ENCODE data around the gene NR3C2. TPM values are rescaled to one million over a fixed set of nuclear protein-coding genes. Genes with fewer than 3 reads are reported as not detected.
A peak's percentile ranks its signal among the peaks of the same experiment; 100 is the strongest.

NR3C2 gene
- total and polyA plus RNA-seq, 4 donors, result 2.0 to 11.5 (median 3.2) TPM

DNA sequence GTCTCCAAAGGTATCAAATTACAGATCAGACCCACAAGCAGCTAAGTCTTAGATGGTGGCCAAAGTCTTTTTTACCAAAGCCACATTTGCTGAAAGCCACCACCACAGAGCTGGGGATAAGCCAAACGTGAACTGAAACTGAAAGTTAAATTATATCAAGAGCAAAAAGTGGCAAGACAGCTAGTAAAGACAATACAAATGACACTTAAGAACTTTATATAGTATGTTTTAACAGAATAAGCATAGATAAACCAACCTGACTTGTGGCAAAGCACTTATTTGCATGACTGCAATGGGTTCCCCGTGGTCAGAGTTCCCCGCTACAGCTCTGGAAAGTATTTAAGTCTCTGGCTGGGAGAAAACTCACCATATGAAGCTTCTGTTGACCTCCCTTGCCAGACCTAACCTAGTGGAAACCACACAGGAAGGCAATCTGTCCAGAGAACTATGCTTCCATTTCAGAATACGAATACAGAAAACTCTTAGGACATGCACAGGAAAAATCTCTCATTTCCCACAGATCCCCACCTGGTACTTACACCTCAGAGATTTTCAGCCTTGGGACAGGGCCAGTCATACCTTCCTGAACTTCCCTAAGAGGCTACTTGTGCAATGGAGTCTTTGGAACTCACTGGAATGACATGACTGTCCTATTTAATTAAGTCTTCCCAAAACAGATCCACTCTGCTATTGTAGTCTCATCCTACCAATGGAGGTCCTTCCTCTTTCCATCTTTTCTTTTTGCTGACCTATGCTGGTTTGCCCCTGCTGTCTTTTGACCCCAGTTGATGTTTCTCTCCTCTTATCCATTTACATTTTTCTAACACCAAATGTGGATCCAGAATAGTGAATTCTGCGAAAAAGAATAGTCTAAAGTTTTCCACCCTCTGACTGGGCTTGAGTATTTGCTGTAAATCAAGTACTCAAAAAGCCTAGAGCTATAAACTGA is 225.1 kb downstream of the NR3C2 start:
- TF ChIP-seq, protein P1, sequence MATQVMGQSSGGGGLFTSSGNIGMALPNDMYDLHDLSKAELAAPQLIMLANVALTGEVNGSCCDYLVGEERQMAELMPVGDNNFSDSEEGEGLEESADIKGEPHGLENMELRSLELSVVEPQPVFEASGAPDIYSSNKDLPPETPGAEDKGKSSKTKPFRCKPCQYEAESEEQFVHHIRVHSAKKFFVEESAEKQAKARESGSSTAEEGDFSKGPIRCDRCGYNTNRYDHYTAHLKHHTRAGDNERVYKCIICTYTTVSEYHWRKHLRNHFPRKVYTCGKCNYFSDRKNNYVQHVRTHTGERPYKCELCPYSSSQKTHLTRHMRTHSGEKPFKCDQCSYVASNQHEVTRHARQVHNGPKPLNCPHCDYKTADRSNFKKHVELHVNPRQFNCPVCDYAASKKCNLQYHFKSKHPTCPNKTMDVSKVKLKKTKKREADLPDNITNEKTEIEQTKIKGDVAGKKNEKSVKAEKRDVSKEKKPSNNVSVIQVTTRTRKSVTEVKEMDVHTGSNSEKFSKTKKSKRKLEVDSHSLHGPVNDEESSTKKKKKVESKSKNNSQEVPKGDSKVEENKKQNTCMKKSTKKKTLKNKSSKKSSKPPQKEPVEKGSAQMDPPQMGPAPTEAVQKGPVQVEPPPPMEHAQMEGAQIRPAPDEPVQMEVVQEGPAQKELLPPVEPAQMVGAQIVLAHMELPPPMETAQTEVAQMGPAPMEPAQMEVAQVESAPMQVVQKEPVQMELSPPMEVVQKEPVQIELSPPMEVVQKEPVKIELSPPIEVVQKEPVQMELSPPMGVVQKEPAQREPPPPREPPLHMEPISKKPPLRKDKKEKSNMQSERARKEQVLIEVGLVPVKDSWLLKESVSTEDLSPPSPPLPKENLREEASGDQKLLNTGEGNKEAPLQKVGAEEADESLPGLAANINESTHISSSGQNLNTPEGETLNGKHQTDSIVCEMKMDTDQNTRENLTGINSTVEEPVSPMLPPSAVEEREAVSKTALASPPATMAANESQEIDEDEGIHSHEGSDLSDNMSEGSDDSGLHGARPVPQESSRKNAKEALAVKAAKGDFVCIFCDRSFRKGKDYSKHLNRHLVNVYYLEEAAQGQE (IDR thresholded peaks at IDR 0.05), result peak; percentile 1
- no peak for TF ChIP-seq EGR1 (IDR thresholded peaks at IDR 0.05; ENCODE audit: low read depth in 2 of 2)
- no peak for TF ChIP-seq FOXA2 (IDR thresholded peaks at IDR 0.05)
- TF ChIP-seq NR2F2 (IDR thresholded peaks at IDR 0.05), result no peak
- TF ChIP-seq YY1 (IDR thresholded peaks at IDR 0.05), result peak; percentile 39
- TF ChIP-seq HNF4G (IDR thresholded peaks at IDR 0.05), result no peak
- TF ChIP-seq, protein P2, sequence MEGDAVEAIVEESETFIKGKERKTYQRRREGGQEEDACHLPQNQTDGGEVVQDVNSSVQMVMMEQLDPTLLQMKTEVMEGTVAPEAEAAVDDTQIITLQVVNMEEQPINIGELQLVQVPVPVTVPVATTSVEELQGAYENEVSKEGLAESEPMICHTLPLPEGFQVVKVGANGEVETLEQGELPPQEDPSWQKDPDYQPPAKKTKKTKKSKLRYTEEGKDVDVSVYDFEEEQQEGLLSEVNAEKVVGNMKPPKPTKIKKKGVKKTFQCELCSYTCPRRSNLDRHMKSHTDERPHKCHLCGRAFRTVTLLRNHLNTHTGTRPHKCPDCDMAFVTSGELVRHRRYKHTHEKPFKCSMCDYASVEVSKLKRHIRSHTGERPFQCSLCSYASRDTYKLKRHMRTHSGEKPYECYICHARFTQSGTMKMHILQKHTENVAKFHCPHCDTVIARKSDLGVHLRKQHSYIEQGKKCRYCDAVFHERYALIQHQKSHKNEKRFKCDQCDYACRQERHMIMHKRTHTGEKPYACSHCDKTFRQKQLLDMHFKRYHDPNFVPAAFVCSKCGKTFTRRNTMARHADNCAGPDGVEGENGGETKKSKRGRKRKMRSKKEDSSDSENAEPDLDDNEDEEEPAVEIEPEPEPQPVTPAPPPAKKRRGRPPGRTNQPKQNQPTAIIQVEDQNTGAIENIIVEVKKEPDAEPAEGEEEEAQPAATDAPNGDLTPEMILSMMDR (IDR thresholded peaks at IDR 0.05; ENCODE audit: low read depth, low read length, missing input control), result no peak
- TF ChIP-seq RXRA (IDR thresholded peaks at IDR 0.05), result no peak
- TF ChIP-seq, protein P3, sequence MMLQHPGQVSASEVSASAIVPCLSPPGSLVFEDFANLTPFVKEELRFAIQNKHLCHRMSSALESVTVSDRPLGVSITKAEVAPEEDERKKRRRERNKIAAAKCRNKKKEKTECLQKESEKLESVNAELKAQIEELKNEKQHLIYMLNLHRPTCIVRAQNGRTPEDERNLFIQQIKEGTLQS (IDR thresholded peaks at IDR 0.05), result no peak
- TF ChIP-seq, protein P4, sequence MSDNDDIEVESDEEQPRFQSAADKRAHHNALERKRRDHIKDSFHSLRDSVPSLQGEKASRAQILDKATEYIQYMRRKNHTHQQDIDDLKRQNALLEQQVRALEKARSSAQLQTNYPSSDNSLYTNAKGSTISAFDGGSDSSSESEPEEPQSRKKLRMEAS (IDR thresholded peaks at IDR 0.05), result no peak
- TF ChIP-seq, protein P5, sequence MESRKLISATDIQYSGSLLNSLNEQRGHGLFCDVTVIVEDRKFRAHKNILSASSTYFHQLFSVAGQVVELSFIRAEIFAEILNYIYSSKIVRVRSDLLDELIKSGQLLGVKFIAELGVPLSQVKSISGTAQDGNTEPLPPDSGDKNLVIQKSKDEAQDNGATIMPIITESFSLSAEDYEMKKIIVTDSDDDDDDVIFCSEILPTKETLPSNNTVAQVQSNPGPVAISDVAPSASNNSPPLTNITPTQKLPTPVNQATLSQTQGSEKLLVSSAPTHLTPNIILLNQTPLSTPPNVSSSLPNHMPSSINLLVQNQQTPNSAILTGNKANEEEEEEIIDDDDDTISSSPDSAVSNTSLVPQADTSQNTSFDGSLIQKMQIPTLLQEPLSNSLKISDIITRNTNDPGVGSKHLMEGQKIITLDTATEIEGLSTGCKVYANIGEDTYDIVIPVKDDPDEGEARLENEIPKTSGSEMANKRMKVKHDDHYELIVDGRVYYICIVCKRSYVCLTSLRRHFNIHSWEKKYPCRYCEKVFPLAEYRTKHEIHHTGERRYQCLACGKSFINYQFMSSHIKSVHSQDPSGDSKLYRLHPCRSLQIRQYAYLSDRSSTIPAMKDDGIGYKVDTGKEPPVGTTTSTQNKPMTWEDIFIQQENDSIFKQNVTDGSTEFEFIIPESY (IDR thresholded peaks at IDR 0.05), result no peak
- TF ChIP-seq GABPA (IDR thresholded peaks at IDR 0.05 in 1 of 2, conservative IDR thresholded peaks at IDR 0.05 in 1 of 2), result no peak
- TF ChIP-seq FOXA1 (IDR thresholded peaks at IDR 0.05), result no peak
- no peak for TF ChIP-seq JUND (IDR thresholded peaks at IDR 0.05)
- no peak for TF ChIP-seq TAF1 (conservative IDR thresholded peaks at IDR 0.05)
- TF ChIP-seq SP1 (IDR thresholded peaks at IDR 0.05), result no peak
- TF ChIP-seq RAD21 (IDR thresholded peaks at IDR 0.05), result peak in 1 of 2 donors; percentile 38
- peak; percentile 41 to 54 for TF ChIP-seq HNF4A (conservative IDR thresholded peaks at IDR 0.05)
- Histone ChIP-seq H3K36me3 (ENCODE audit: control insufficient read depth in 4 of 4, insufficient read depth in 3 of 4, low read depth in 1 of 4, low read length in 3 of 4) (no peaks in the 10 kb centered on the region), H3K4me1 (ENCODE audit: control insufficient read depth in 4 of 4, insufficient read depth in 4 of 4, low read length in 3 of 4) (peaks cover 0 to 17% (median 4%) of the 10 kb centered on the region in 4 donors), H3K27ac (ENCODE audit: low read depth in 1 of 2, low read length in 2 of 2) (peak overlapping the region; percentile 80 to 81), H3K9ac (ENCODE audit: low read depth in 1 of 2, low read length in 2 of 2) (peak overlapping the region; percentile 13 to 85), H3K4me3 (ENCODE audit: low read depth in 1 of 3, low read length in 3 of 3) (peak overlapping the region; percentile 52 to 67 (median 56)), H3K27me3 (ENCODE audit: control insufficient read depth in 4 of 4, insufficient read depth in 4 of 4, low read length in 3 of 4) (no peaks in the 10 kb centered on the region), H3K9me3 (ENCODE audit: control insufficient read depth in 4 of 4, low read length in 3 of 4) (no peaks in the 10 kb centered on the region)
- no peak for DNase-seq (ENCODE audit: low spot score)
- 39% methylated on average over 5 of the region's 5 CpGs for WGBS
